Gastroesophageal sphincter (tissue), 3 donors: Measurements from ENCODE around the gene FLNA.

Source experiments
- POLR2AphosphoS5 ChIP-seq: sonication (generic); formaldehyde crosslinking; IDR thresholded peaks from one replicate; pipeline ENCODE4 v1.6.1; 2017; ENCODE audit warnings: antibody characterized with exemption
- TF ChIP-seq, protein P1 (sequence below), 4 experiments: fragments of 200-600 bp in 2 of 4; fragments of 450-650 bp in 2 of 4; sonication (generic) in 1 of 4; IDR thresholded peaks; one replicate each; pipeline ENCODE4 v1.5.1; 2017 to 2019; ENCODE audit warnings: antibody characterized with exemption in 4 of 4, mild to moderate bottlenecking in 2 of 4, moderate library complexity in 2 of 4

DNA sequence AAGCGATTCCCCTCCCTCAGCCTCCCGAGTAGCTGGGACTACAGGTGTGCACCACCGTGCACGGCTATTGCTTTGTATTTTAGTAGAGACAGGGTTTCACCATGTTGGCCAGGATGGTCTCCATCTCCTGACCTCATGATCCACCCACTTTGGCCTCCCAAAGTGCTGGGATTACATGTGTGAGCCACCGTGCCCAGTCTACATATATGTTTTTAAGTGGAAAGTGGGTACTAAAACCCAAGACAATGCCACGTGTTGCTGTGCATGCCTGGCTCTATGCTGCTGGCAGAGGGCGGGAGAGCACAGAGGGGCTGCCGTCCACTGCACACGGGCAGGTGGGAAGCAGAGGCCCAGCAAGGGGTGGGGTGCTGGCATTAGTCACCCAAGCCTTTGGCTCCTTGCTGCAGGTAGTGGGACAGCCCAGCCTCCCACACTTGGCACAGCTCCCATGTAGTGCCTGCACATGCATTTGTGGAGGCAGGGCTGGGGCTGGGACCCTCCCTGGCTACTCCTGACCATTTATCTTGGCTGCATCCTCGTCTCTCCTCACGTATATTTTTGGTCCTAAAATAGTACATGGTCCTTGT lies 8.1 kb upstream of the FLNA start:
- TF ChIP-seq, protein P1, sequence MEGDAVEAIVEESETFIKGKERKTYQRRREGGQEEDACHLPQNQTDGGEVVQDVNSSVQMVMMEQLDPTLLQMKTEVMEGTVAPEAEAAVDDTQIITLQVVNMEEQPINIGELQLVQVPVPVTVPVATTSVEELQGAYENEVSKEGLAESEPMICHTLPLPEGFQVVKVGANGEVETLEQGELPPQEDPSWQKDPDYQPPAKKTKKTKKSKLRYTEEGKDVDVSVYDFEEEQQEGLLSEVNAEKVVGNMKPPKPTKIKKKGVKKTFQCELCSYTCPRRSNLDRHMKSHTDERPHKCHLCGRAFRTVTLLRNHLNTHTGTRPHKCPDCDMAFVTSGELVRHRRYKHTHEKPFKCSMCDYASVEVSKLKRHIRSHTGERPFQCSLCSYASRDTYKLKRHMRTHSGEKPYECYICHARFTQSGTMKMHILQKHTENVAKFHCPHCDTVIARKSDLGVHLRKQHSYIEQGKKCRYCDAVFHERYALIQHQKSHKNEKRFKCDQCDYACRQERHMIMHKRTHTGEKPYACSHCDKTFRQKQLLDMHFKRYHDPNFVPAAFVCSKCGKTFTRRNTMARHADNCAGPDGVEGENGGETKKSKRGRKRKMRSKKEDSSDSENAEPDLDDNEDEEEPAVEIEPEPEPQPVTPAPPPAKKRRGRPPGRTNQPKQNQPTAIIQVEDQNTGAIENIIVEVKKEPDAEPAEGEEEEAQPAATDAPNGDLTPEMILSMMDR (IDR thresholded peaks at IDR 0.05) = no peak
- TF ChIP-seq POLR2AphosphoS5 = no peak
